DOHH2 (cell line): Measurements from ENCODE around the gene ZFPM1.

ENCODE experiments used
- H3F3A ChIP-seq: fragments of 200-600 bp; sonication (generic), shearing (Covaris generic); 2 replicates; pipeline ENCODE4 v1.6.0; 2016; ENCODE audit warnings: antibody characterized with exemption, mild to moderate bottlenecking; ENCODE audit not compliant: control insufficient read depth, insufficient read depth
- H3K27ac ChIP-seq: fragments of 200-600 bp; sonication (generic); 2 replicates; pipeline ENCODE4 v1.5.1; 2014; ENCODE audit warnings: low read depth, mild to moderate bottlenecking, low read length, moderate library complexity
- H3K27me3 ChIP-seq: fragments of 200-600 bp; sonication (generic); 2 replicates; pipeline ENCODE4 v1.6.1; 2014; ENCODE audit warnings: mild to moderate bottlenecking, low read length, mixed read lengths; ENCODE audit not compliant: control insufficient read depth
- H3K36me3 ChIP-seq: fragments of 200-600 bp; sonication (generic); 2 replicates; pipeline ENCODE4 v1.6.1; 2014; ENCODE audit warnings: mild to moderate bottlenecking, low read length, moderate library complexity, mixed read lengths; ENCODE audit not compliant: control insufficient read depth
- H3K4me1 ChIP-seq: fragments of 200-600 bp; sonication (generic); 2 replicates; pipeline ENCODE4 v1.6.1; 2014; ENCODE audit warnings: mild to moderate bottlenecking, low read length, mixed read lengths; ENCODE audit not compliant: control insufficient read depth
- H3K4me2 ChIP-seq: fragments of 200-600 bp; sonication (generic); 2 replicates; pipeline ENCODE4 v1.6.0; 2014; ENCODE audit warnings: mild to moderate bottlenecking, low read length, moderate library complexity
- H3K4me3 ChIP-seq: fragments of 200-600 bp; sonication (generic); 2 replicates; pipeline ENCODE4 v1.5.1; 2014; ENCODE audit warnings: mild to moderate bottlenecking, low read length, mixed read lengths
- H3K79me2 ChIP-seq: fragments of 200-600 bp; sonication (generic); 2 replicates; pipeline ENCODE4 v1.6.1; 2014; ENCODE audit warnings: mild to moderate bottlenecking, low read length, mixed read lengths; ENCODE audit not compliant: control insufficient read depth
- H3K9me2 ChIP-seq: fragments of 200-600 bp; sonication (generic); replicated peaks from 2 replicates; pipeline ENCODE4 v1.6.1; 2014; ENCODE audit warnings: mild to moderate bottlenecking, low read length, mixed read lengths; ENCODE audit not compliant: control insufficient read depth
- H3K9me3 ChIP-seq: fragments of 200-600 bp; sonication (generic); 2 replicates; pipeline ENCODE4 v1.6.1; 2014; ENCODE audit warnings: antibody characterized with exemption, low read length, mixed read lengths; ENCODE audit not compliant: control insufficient read depth, insufficient read depth
- H4K20me1 ChIP-seq: fragments of 200-600 bp; sonication (generic); 2 replicates; pipeline ENCODE4 v1.6.0; 2014; ENCODE audit warnings: low read depth, mild to moderate bottlenecking, antibody characterized with exemption, low read length, moderate library complexity; ENCODE audit not compliant: control insufficient read depth, insufficient read depth
- CTCF ChIP-seq: fragments of 200-600 bp; sonication (generic); IDR thresholded peaks from one replicate; pipeline ENCODE4 v1.5.1; 2014; ENCODE audit warnings: antibody characterized with exemption, mild to moderate bottlenecking, low read depth, low read length; ENCODE audit not compliant: poor library complexity, severe bottlenecking
- EZH2phosphoT487 ChIP-seq: fragments of 200-600 bp; sonication (generic); IDR thresholded peaks from 2 replicates; pipeline ENCODE4 v1.6.1; 2017; ENCODE audit warnings: borderline replicate concordance, mild to moderate bottlenecking, antibody characterized with exemption, low read length, moderate library complexity, mixed read lengths

The ZFPM1 gene

DNA sequence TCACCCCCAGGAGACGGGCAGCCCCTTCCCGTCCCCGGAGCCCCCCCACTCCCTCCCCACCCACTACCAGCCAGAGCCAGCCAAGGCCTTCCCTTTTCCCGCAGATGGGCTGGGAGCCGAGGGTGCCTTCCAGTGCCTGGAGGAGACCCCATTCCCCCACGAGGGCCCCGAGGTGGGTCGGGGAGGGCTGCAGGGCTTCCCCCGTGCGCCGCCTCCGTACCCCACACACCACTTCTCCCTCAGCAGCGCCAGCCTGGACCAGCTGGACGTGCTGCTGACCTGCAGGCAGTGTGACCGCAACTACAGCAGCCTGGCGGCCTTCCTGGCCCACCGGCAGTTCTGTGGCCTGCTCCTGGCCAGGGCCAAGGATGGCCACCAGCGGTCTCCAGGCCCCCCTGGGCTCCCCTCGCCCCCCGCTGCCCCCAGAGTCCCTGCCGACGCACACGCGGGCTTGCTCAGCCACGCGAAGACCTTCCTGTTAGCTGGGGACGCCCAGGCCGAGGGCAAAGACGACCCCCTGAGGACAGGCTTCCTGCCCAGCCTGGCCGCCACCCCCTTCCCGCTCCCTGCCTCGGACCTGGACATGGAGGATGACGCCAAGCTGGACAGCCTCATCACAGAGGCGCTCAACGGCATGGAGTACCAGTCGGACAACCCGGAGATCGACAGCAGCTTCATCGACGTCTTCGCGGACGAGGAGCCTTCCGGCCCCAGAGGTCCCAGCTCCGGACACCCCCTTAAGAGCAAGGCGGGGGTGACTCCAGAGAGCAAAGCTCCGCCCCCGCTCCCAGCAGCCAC lies 23.5 kb upstream of the ZFPM1 start:
- Histone ChIP-seq H3K27me3 (no peaks in the 10 kb centered on the region), H3K9me3 (no peaks in the 10 kb centered on the region), H3K4me3 (peak overlapping the region; percentile 54), H4K20me1 (no peaks in the 10 kb centered on the region), H3K27ac (no peak overlapping the region), H3K36me3 (no peaks in the 10 kb centered on the region), H3K79me2 (no peaks in the 10 kb centered on the region), H3F3A (no peaks in the 10 kb centered on the region), H3K4me2 (peak overlapping the region; percentile 54), H3K9me2 (no peaks in the 10 kb centered on the region), H3K4me1 (peaks cover 6% of the 10 kb centered on the region)
- TF ChIP-seq CTCF, result no peak

DNA sequence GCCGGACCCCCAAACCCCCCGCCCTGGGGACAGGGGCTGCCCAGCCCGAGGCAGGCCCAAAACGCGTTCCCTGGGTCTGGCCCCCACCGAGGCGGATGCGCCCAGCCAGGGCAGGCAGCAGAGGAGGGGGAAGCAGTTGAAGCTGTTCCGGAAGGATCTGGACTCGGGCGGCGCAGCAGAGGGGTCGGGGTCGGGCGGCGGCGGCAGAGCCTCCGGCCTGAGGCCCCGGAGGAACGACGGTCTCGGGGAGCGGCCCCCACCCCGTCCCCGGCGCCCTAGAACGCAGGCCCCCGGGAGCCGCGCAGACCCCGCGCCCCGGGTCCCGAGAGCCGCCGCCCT lies 22.9 kb upstream of the ZFPM1 start:
- Histone ChIP-seq H3K4me2 (peak overlapping the region; percentile 54), H3K9me2 (no peaks in the 10 kb centered on the region), H3K4me3 (peak overlapping the region; percentile 54), H3K9me3 (no peaks in the 10 kb centered on the region), H4K20me1 (no peaks in the 10 kb centered on the region), H3K4me1 (peaks cover 6% of the 10 kb centered on the region), H3K27me3 (no peaks in the 10 kb centered on the region), H3K36me3 (no peaks in the 10 kb centered on the region), H3F3A (no peaks in the 10 kb centered on the region), H3K27ac (no peak overlapping the region), H3K79me2 (no peaks in the 10 kb centered on the region)
- no peak for TF ChIP-seq CTCF
- TF ChIP-seq EZH2phosphoT487, result no peak

DNA sequence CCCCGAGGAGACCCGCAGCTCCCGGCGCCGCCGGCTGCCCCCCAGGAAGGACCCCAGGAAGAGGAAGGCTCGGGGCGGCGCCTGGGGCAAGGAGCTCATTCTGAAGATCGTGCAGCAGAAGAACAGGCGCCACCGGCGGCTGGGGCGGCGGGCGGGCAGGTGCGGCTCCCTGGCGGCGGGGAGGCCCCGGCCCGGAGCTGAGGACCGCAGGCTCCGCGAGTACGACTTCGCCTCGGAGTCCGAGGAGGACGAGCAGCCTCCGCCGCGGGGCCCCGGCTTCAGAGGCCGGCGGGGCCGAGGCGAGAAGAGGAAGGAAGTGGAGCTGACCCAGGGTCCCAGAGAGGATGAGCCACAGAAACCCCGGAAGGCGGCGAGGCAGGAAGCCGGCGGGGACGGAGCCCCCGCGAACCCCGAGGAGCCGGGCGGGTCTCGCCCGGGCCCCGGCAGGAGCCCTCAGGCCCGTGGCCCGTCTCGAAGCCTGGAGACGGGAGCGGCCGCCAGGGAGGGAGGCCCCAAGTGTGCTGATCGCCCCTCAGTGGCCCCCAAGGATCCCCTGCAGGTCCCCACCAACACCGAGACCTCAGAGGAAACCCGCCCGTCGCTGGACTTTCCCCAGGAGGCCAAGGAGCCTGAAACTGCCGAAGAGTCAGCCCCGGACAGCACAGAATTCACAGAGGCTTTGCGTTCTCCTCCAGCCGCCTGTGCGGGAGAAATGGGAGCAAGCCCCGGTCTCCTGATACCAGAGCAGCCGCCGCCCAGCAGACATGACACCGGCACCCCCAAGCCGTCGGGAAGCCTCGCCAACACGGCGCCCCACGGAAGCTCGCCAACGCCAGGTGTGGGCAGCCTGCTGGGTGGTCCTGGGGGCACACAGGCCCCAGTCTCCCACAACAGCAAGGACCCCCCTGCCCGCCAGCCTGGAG lies 22.3 kb upstream of the ZFPM1 start:
- H3K36me3 ChIP-seq, result no peaks in the 10 kb centered on the region
- no peaks in the 10 kb centered on the region for H3K79me2 ChIP-seq
- H3F3A ChIP-seq, result no peaks in the 10 kb centered on the region
- peaks cover 6% of the 10 kb centered on the region for H3K4me1 ChIP-seq
- no peak for TF ChIP-seq CTCF
- TF ChIP-seq EZH2phosphoT487, result no peak
- H3K4me3 ChIP-seq, result peak overlapping the region; percentile 54
- no peak overlapping the region for H3K27ac ChIP-seq
- H3K4me2 ChIP-seq, result peak overlapping the region; percentile 54
- no peaks in the 10 kb centered on the region for H3K27me3 ChIP-seq
- H4K20me1 ChIP-seq, result no peaks in the 10 kb centered on the region
- no peaks in the 10 kb centered on the region for H3K9me2 ChIP-seq
- no peaks in the 10 kb centered on the region for H3K9me3 ChIP-seq
